Measurements from ENCODE around the gene CKS1B.

- no peak for TF ChIP-seq USF1 (IDR thresholded peaks at IDR 0.05)
- no peak for TF ChIP-seq RAD21 (IDR thresholded peaks at IDR 0.05; ENCODE audit: low read depth)
- no peak for TF ChIP-seq EP300 (IDR thresholded peaks at IDR 0.05; ENCODE audit: borderline replicate concordance)
- TF ChIP-seq REST (IDR thresholded peaks at IDR 0.05; ENCODE audit: low read depth), result no peak
- no peak for TF ChIP-seq TCF12 (IDR thresholded peaks at IDR 0.05; ENCODE audit: low read depth)
- TF ChIP-seq TEAD4 (IDR thresholded peaks at IDR 0.05), result no peak
- no peak for TF ChIP-seq EGR1 (IDR thresholded peaks at IDR 0.05)
- TF ChIP-seq MAX (IDR thresholded peaks at IDR 0.05), result no peak
- TF ChIP-seq CREB1 (IDR thresholded peaks at IDR 0.05; ENCODE audit: low read depth), result no peak
These were observed 3.9 kb downstream of the CKS1B start for GRCh38 chr1:154978360-154978759.
